WERI-Rb-1 (cell line): ENCODE measurements around the gene SPEN.
"Not testable (repeated sequence)": the region's sequence is repeated elsewhere in the genome, so short reads cannot be mapped to it uniquely, and the experiment has no call there.

Experiments used
- DNase-seq: peaks from one replicate; pipeline ENCODE4 v3.0.0-alpha.2; 2020
- H3K27ac ChIP-seq: fragments of 250-450 bp; sonication (Bioruptor Pico); 2 replicates; pipeline ENCODE4 v1.5.1; 2020; ENCODE audit warnings: mild to moderate bottlenecking, moderate library complexity
- H3K27me3 ChIP-seq: fragments of 250-450 bp; sonication (Bioruptor Pico); 2 replicates; pipeline ENCODE4 v1.5.1; 2021; ENCODE audit warnings: mild to moderate bottlenecking, low read depth, moderate library complexity; ENCODE audit not compliant: insufficient read depth, severe bottlenecking
- H3K36me3 ChIP-seq: fragments of 250-450 bp; sonication (Bioruptor Pico); 2 replicates; pipeline ENCODE4 v1.5.1; 2020; ENCODE audit warnings: mild to moderate bottlenecking, moderate library complexity
- H3K4me3 ChIP-seq: 2 replicates; pipeline ENCODE4 v1.5.1; 2011; ENCODE audit warnings: low read depth, mild to moderate bottlenecking, control low read depth, low read length
- H3K9me3 ChIP-seq: fragments of 250-450 bp; sonication (Bioruptor Pico); 2 replicates; pipeline ENCODE4 v1.5.1; 2021; ENCODE audit warnings: mild to moderate bottlenecking, moderate library complexity; ENCODE audit not compliant: severe bottlenecking
- CTCF ChIP-seq: IDR thresholded peaks from 2 replicates; pipeline ENCODE4 v1.5.1; 2011; ENCODE audit warnings: low read depth, mild to moderate bottlenecking, control low read depth, inconsistent platforms, low read length

SPEN gene

GRCh38 chr1:15836772-15837669 is 10.5 kb upstream of the SPEN start:
- H3K9me3 ChIP-seq: peaks cover 18% of the 10 kb centered on the region
- no peak overlapping the region for H3K4me3 ChIP-seq
- no peak for TF ChIP-seq CTCF
- no peak overlapping the region for H3K27ac ChIP-seq
- no peaks in the 10 kb centered on the region for H3K36me3 ChIP-seq
- no peak for DNase-seq
- no peaks in the 10 kb centered on the region for H3K27me3 ChIP-seq

- TF ChIP-seq CTCF: no peak
- H3K9me3 ChIP-seq: peaks cover 18% of the 10 kb centered on the region
- DNase-seq: no peak
Measured at GRCh38 chr1:15837931-15838330, 9.6 kb upstream of the SPEN start.

GRCh38 chr1:15838721-15839120 is 8.8 kb upstream of the SPEN start:
- H3K4me3 ChIP-seq: no peak overlapping the region

More at GRCh38 chr1:15837931-15838330, 9.6 kb upstream of the SPEN start:
- no peaks in the 10 kb centered on the region for H3K27me3 ChIP-seq
- no peak overlapping the region for H3K27ac ChIP-seq
- no peaks in the 10 kb centered on the region for H3K36me3 ChIP-seq
- no peak overlapping the region for H3K4me3 ChIP-seq

GRCh38 chr1:15843826-15844572 is 3.5 kb upstream of the SPEN start:
- Histone ChIP-seq H3K27ac (no peak overlapping the region), H3K27me3 (no peaks in the 10 kb centered on the region), H3K36me3 (no peaks in the 10 kb centered on the region), H3K9me3 (no peaks in the 10 kb centered on the region), H3K4me3 (no peak overlapping the region)
- no peak for DNase-seq
- no peak for TF ChIP-seq CTCF

More at GRCh38 chr1:15838721-15839120, 8.8 kb upstream of the SPEN start:
- 0 out of 2 replicates have a peak overlapping the region, but pooled peaks have one; percentile 15 for H3K27ac ChIP-seq
- no peaks in the 10 kb centered on the region for H3K36me3 ChIP-seq
- peak; percentile 72 for DNase-seq
- no peak for TF ChIP-seq CTCF
- H3K9me3 ChIP-seq: peaks cover 18% of the 10 kb centered on the region
- no peaks in the 10 kb centered on the region for H3K27me3 ChIP-seq

GRCh38 chr1:15846056-15846455 is 1.5 kb upstream of the SPEN start:
- H3K4me3 ChIP-seq, H3K9me3 ChIP-seq, H3K27ac ChIP-seq: not testable (repeated sequence)

GRCh38 chr1:15847893-15848142 is 311 bp downstream of the SPEN start:
- Histone ChIP-seq H3K27ac (peak overlapping the region; percentile 95), H3K9me3 (no peaks in the 10 kb centered on the region), H3K27me3 (no peaks in the 10 kb centered on the region), H3K36me3 (no peaks in the 10 kb centered on the region), H3K4me3 (peak overlapping the region; percentile 81)
- no peak for DNase-seq
- TF ChIP-seq CTCF: no peak

More at GRCh38 chr1:15846056-15846455, 1.5 kb upstream of the SPEN start:
- not testable (repeated sequence) for DNase-seq, H3K27me3 ChIP-seq, H3K36me3 ChIP-seq
